ENCODE measurements around the gene CTR9. TPM values are rescaled to one million over a fixed set of nuclear protein-coding genes. Genes with fewer than 3 reads are reported as not detected.

CTR9 gene
- total RNA-seq, 1 donor from 2014 or later = 23.3 TPM

GRCh38 chr11:10742460-10743208 lies 8.4 kb upstream of the CTR9 start:
- no peak for DNase-seq (ENCODE audit: extremely low read depth, low read depth, low spot score)

DNA sequence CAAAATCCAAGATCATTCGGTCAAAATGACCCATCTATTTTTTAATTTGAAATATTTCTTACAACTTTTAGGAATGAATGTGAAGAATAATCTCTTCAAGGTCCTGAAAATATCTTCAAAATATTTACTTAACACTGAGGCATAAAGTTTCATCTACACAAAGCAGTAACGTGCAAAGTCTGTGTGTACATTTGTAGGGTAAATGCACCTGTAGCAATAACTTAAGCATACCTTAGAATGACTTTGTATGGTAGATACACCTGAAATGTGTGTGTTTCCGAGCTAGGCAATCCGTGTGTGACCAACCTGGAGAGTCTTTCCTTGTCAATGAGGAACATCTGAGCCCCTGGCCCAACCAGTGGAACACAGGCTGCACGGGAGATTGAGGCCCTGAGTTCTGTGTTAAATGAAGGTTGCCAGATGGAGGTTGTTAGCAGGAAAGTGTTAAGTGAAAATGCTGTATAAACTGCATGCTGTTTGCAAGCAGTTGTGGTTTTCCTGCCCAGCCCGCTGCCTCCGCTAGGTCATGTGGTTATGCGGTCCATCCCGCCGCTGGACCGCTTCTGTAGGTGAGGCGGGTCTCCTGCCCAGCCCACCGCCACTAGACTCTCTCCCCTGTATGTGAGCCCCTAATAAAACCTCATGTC lies 7.6 kb upstream of the CTR9 start:
- DNase-seq (ENCODE audit: extremely low read depth, low read depth, low spot score) = no peak

- DNase-seq (ENCODE audit: extremely low read depth, low read depth, low spot score) = no peak
These were observed 6.8 kb upstream of the CTR9 start for GRCh38 chr11:10744206-10744605.

GRCh38 chr11:10746871-10747270 lies 4.2 kb upstream of the CTR9 start:
- no peak for DNase-seq (ENCODE audit: extremely low read depth, low read depth, low spot score)

- no peak for DNase-seq (ENCODE audit: extremely low read depth, low read depth, low spot score)
These were observed 3.3 kb upstream of the CTR9 start for GRCh38 chr11:10747733-10748132.

- no peak for DNase-seq (ENCODE audit: extremely low read depth, low read depth, low spot score)
These were observed 1.6 kb upstream of the CTR9 start for GRCh38 chr11:10749476-10749875.

DNA sequence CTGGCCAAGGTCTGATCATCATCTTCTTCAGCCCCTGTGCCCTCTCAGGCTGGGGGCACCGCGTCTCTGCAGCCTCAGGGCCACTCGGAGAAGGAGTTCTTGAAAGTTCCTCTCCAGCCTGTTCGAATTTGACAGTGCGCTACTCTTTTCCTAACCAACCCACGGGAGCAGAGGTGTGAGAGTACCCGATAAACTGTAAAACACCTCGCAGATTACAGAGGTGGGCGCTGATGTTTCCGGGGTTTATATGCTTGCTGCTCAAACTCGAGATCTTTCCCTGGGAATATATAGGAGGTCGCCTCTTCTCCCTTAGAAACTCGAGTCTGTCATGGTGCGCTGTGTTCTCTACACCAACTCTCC lies 515 bp downstream of the CTR9 start:
- no peak for DNase-seq (ENCODE audit: extremely low read depth, low read depth, low spot score)

DNA sequence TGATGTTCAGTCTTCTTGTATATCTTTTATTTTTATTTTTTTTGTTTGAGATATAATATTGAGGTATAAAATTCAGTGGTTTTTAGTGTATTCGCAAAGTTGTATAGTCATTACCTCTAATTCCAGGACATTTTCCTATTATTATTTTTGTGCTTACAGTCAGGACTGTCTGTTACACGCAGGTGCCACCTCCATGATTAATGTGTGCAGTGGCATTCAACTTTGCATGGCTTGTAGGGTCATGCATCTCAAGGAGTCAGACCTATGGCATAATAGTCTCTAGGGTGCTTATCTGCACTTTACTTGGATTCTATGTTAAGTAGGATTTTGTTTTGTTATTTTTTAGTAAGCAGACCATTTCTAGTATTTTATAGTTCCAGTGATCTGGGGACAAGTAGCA lies 1.0 kb downstream of the CTR9 start:
- no peak for DNase-seq (ENCODE audit: extremely low read depth, low read depth, low spot score)

DNA sequence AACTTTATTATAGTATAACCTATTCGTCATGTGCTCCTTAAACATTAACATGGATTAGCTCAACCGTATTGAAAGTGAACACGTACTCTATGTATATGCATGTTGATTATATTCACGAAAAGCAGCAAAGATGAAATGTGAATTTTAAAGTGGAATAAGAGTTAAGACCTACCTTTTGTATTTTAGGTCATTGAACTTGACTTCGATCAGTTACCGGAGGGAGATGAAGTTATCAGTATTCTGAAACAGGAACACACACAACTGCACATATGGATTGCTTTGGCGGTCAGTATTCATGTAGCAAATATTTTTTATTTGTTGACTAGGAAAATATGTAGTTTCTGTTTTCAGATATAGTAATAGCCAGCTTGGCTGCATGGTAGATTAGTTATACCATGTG lies 1.4 kb downstream of the CTR9 start:
- DNase-seq (ENCODE audit: extremely low read depth, low read depth, low spot score) = no peak

- no peak for DNase-seq (ENCODE audit: extremely low read depth, low read depth, low spot score)
These were observed 7.9 kb downstream of the CTR9 start for GRCh38 chr11:10758957-10759356.

- DNase-seq (ENCODE audit: extremely low read depth, low read depth, low spot score) = no peak
These were observed 10.1 kb downstream of the CTR9 start for GRCh38 chr11:10761085-10761698.

DNA sequence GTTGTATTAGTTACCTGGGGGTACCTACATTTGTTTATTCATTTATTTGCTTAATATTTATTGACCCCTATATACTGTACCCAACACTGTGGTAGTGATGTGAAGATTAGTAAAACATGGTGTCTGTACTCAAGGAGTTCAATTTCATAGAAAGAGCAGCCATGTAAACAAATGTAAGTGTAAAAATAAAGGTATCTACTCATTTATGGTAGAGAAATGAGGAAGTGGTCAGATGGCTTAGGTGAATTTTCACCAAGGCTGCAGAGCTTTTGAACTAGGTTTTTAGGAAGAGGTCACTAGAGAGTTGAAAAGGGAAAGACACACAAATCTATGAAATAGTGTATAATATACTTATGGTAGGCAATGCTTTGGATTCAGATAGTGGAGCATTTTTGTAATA lies 11.1 kb downstream of the CTR9 start:
- no peak for DNase-seq (ENCODE audit: extremely low read depth, low read depth, low spot score)

DNA sequence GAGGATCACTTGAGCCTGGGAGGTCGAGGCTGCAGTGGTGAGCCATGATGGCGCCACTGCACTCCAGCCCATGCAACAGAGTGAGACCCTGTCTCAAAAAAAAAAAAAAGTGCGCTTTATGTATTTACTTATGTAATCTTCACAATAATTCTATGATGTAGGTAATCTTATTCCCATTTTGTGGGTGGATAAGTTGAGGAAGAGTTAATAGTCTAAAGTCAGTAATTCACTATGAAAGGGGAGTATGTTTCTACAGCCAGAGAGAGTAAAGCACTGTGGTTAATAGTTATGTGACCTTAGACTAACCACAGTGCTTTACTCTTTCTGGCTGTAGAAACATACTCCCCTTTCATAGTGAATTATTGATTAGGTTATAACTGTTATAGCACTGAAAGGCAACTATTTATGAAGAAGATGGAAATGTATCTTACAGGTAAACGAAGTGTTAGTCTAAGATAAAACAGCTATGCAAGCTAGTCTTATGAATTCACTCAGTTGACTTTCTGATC lies 11.9 kb downstream of the CTR9 start:
- DNase-seq (ENCODE audit: extremely low read depth, low read depth, low spot score) = no peak

GRCh38 chr11:10763766-10764165 lies 12.7 kb downstream of the CTR9 start:
- DNase-seq (ENCODE audit: extremely low read depth, low read depth, low spot score) = no peak

DNA sequence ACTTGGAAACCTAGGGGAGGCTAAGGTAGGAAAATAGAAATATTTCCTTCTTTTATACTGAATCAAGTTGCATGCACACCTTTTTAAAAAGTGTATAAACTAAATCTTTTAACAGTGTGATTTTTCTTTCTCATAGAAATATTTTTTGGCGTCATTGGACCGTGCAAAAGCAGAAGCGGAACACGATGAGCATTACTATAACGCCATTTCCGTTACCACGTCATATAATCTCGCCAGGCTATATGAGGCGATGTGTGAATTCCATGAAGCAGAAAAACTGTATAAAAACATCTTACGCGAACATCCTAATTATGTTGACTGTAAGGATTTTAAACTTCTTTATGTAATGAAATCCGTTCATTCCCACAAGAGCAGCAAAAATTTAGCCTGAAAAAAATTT lies 13.4 kb downstream of the CTR9 start:
- no peak for DNase-seq (ENCODE audit: extremely low read depth, low read depth, low spot score)

DNA sequence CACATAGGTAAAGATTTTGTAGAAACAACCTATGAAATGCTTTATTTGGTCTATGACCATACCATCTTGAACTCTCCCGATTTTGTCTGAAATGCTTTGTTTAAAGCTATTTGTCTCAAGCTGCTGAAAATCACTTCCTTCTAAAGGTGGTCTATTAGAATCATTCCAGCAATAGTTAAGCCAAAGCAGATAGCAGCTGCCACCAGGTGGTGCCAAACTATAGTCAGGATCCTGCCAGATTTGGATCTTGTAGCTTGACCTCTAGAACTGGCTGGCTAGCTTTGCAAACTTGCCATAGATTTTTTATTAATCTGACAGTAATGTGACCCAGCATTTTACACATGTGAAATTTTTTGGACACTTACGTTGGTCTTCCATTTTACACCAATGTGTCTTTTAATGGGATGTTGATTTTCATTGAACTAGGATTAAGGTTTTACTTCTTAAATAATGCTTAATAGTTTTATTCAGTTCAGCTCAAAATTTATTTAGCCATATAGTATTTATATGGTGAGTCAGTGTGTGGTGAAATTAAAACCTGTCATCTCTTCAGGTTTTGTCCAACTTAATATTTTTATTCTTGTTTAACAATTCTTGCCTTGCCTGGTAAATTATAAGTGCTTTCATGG lies 19.7 kb downstream of the CTR9 start:
- no peak for DNase-seq (ENCODE audit: extremely low read depth, low read depth, low spot score)

GRCh38 chr11:10771457-10771856 lies 20.4 kb downstream of the CTR9 start:
- no peak for DNase-seq (ENCODE audit: extremely low read depth, low read depth, low spot score)

DNA sequence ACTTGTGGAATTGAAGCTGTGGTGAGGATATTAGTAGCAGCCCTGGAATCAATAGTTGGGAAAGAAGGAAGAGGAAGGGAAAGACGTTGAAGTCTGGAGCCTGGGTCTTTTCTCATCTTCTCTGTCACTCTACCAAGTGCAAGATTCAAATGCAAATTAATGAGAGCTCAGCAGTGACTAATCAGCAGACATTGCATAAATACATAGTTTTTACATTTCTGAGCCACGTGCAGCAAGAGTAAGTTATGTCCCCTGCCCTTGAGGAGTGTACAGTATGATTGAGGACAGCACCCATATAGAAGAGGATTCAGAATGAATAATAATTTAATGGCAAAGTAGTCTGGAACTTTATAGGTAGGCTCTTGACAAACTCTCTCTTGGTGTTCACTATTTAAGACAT lies 23.8 kb downstream of the CTR9 start:
- DNase-seq (ENCODE audit: extremely low read depth, low read depth, low spot score) = no peak

DNA sequence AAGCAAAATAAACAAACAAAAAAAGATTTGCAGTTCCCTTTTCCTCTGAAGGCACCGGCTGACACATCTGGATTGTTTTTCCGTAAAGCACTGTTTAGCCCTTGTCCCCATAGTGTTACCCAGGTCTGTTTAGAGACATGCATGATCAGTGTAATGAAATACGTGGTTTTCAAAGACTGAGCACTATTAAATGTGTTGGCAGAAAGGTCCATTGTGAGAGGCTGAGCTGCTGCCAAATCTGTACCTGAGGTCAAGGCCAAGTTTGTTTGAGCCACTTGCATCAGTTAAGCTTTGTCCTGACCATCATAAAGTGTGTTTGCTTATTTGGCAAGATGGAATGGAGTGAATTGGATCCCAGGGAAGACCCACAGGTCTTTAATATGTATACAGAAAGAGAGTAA lies 26.3 kb downstream of the CTR9 start:
- no peak for DNase-seq (ENCODE audit: extremely low read depth, low read depth, low spot score)

GRCh38 chr11:10777806-10778205 lies 26.8 kb downstream of the CTR9 start:
- DNase-seq (ENCODE audit: extremely low read depth, low read depth, low spot score) = no peak

DNA sequence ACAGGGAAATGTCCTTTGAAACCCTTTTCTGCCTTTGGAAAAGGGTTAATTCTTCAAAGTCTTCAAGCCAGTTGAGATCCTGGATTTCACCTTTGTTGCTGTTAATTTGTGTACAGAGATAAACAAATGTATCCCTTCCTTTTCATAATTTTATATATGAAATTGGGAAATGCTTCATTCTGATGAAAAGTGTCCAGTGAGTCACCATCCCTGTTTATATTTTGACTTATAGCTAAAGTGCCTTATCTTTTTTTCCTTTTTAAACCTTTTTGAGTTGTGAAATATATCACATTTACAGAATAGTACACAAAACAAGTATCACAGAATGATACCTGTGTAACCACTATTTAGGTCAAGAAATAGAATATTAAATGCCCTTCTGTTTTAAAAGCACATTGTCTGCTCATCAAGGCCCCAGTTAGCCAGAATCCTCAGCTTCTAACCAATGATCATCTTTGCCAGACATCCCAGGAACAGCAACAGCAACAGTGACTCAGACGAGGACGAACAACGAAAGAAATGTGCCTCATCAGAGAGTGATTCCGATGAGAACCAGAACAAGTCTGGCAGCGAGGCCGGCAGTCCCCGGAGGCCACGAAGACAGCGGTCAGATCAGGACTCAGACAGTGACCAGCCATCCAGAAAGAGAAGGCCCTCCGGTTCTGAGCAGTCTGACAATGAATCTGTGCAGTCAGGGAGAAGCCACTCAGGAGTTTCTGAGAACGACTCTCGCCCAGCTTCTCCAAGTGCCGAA lies 27.3 kb downstream of the CTR9 start:
- no peak for DNase-seq (ENCODE audit: extremely low read depth, low read depth, low spot score)
